ENCODE data around the gene GPATCH1. TPM values are rescaled to one million over a fixed set of nuclear protein-coding genes. Genes with fewer than 3 reads are reported as not detected.

The GPATCH1 gene
- total and polyA plus RNA-seq, 2 of the 8 experiments (the other 6 are each of a cell fraction or from before 2014, with no cell fraction given): 4.3 to 8.2 TPM

DNA sequence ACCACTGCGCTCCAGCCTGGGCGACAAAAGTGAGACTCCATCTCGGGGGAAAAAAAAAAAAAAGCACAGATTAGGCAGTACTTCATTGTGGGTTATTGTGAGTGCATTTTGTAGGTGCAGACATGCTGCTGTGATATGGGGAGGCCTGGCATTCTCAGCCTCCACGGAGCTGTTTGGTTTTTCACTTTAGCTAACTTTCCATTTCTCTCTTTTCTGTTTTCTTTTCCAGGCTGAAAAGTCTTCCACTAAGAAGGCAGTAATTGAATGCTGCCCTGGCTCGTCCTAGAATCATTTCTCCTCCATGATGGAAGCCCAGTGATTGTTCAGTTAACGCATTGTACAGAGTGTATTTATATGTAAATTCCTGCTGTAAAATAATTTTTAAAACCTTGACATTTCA, 48.9 kb downstream of the GPATCH1 start:
- Histone ChIP-seq H3K4me2 (ENCODE audit: insufficient read depth in 1 of 2, low read depth in 2 of 2, low read length in 2 of 2) (no peak overlapping the region), H3K4me1 (replicated peaks in 1 of 4; ENCODE audit: control insufficient read depth in 3 of 4, insufficient read depth in 4 of 4, low read length in 3 of 4) (peaks cover 0 to 3% (median 0%) of the 10 kb centered on the region in 4 experiments; a peak in 1 of 7 replicates), H4K8ac (ENCODE audit: extremely low read depth, insufficient read depth, low read length) (no peak overlapping the region), H2BK20ac (ENCODE audit: low read length) (no peak overlapping the region), H3K36me3 (ENCODE audit: control insufficient read depth in 2 of 4, insufficient read depth in 4 of 4, low read length in 3 of 4) (peaks cover 0 to 5% (median 0%) of the 10 kb centered on the region in 4 experiments; a peak in 3 of 8 replicates), H2BK120ac (replicated peaks; ENCODE audit: low read depth, low read length) (no peak overlapping the region), H3K4me3 (ENCODE audit: extremely low read depth in 1 of 4, insufficient read depth in 2 of 4, low read depth in 3 of 4, low read length in 4 of 4) (no peak overlapping the region), H4K91ac (replicated peaks; ENCODE audit: insufficient read length, low read length) (no peak overlapping the region), H3K27me3 (replicated peaks in 1 of 4; ENCODE audit: control insufficient read depth in 3 of 4, extremely low read depth in 1 of 4, insufficient read depth in 3 of 4, low read length in 3 of 4) (no peaks in the 10 kb centered on the region), H3K79me2 (ENCODE audit: control insufficient read depth in 1 of 2, insufficient read depth in 2 of 2, low read length in 2 of 2) (no peaks in the 10 kb centered on the region), H2BK15ac (ENCODE audit: low read length) (no peak overlapping the region), H4K5ac (ENCODE audit: insufficient read length, low read depth, low read length) (no peak overlapping the region), H3K9me3 (ENCODE audit: insufficient read depth in 2 of 2, low read depth in 1 of 2, low read length in 1 of 2) (no peaks in the 10 kb centered on the region), H2AFZ (ENCODE audit: low read length) (no peak overlapping the region), H3K14ac (ENCODE audit: insufficient read length) (no peak overlapping the region), H3K9ac (replicated peaks in 1 of 4; ENCODE audit: extremely low read depth in 1 of 4, low read depth in 3 of 4, low read length in 3 of 4) (no peak overlapping the region), H3K27ac (ENCODE audit: low read depth, low read length) (no peak overlapping the region), H3K4ac (replicated peaks; ENCODE audit: insufficient read length, low read depth, low read length) (no peak overlapping the region), H2AK5ac (ENCODE audit: low read depth, low read length) (no peak overlapping the region), H3K79me1 (ENCODE audit: low read depth, low read length) (no peaks in the 10 kb centered on the region), H3K56ac (replicated peaks; ENCODE audit: insufficient read length, low read depth, low read length) (no peak overlapping the region), H3K23ac (ENCODE audit: insufficient read length) (no peak overlapping the region), H3K18ac (ENCODE audit: extremely low read depth, low read length) (no peak overlapping the region), H2BK12ac (ENCODE audit: low read depth, low read length) (no peak overlapping the region), H3K23me2 (ENCODE audit: low read depth, low read length) (no peaks in the 10 kb centered on the region), H4K20me1 (replicated peaks in 1 of 2; ENCODE audit: control insufficient read depth in 1 of 2, insufficient read depth in 2 of 2, low read length in 2 of 2) (no peaks in the 10 kb centered on the region), H2BK5ac (ENCODE audit: low read depth, low read length) (no peak overlapping the region)
- ChIA-PET CTCF (ENCODE audit: partially characterized antibody) (interaction anchor here (1.0 kb wide), 1 partner anchor 43 kb away, joined by 4 read pairs; no protein-coding TSS in a partner anchor), POLR2A (ENCODE audit: partially characterized antibody) (interaction anchor here (0.6 kb wide), 1 partner anchor 67 kb away, joined by 4 read pairs; no protein-coding TSS in a partner anchor)
- DNase-seq (ENCODE audit: low read depth in 1 of 2, low spot score in 2 of 2): no peak
- TF ChIP-seq RNF2 (IDR thresholded peaks at IDR 0.05; ENCODE audit: borderline replicate concordance, low read depth, low read length, missing control alignments, poor library complexity, severe bottlenecking): no peak
- no peak for TF ChIP-seq KDM1A (IDR thresholded peaks at IDR 0.05; ENCODE audit: borderline replicate concordance, low read length)
- no peak for TF ChIP-seq TCF12 (IDR thresholded peaks at IDR 0.05; ENCODE audit: low read depth, low read length)
- TF ChIP-seq, protein P1, sequence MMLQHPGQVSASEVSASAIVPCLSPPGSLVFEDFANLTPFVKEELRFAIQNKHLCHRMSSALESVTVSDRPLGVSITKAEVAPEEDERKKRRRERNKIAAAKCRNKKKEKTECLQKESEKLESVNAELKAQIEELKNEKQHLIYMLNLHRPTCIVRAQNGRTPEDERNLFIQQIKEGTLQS (IDR thresholded peaks at IDR 0.05; ENCODE audit: insufficient read depth, low read depth, low read length): no peak
- TF ChIP-seq EP300 (IDR thresholded peaks at IDR 0.05; ENCODE audit: borderline replicate concordance in 1 of 2, low read depth in 2 of 2, low read length in 2 of 2): no peak
- no peak for TF ChIP-seq JUND (IDR thresholded peaks at IDR 0.05; ENCODE audit: low read length)
- TF ChIP-seq CTBP2 (IDR thresholded peaks at IDR 0.05; ENCODE audit: borderline replicate concordance, insufficient read depth, insufficient read length, low read length): no peak
- no peak for TF ChIP-seq ASH2L (IDR thresholded peaks at IDR 0.05; ENCODE audit: low read length)
- TF ChIP-seq SRF (IDR thresholded peaks at IDR 0.05; ENCODE audit: low read depth, low read length): no peak
- TF ChIP-seq SUZ12 (IDR thresholded peaks at IDR 0.05; ENCODE audit: low read length): no peak
- no peak for TF ChIP-seq KDM5A (IDR thresholded peaks at IDR 0.05; ENCODE audit: low read length)
- no peak for TF ChIP-seq HDAC6 (IDR thresholded peaks at IDR 0.05; ENCODE audit: low read depth, low read length)
- TF ChIP-seq CHD2 (IDR thresholded peaks at IDR 0.05; ENCODE audit: low read length): no peak
- no peak for FAIRE-seq
- 91% methylated on average over 3 of the region's 6 CpGs; no CpG with 5 or more reads in 1 of the 2 experiments for WGBS, 2 experiments (ENCODE audit: extremely low coverage in 1 of 2, insufficient coverage in 1 of 2, insufficient read length in 1 of 2, insufficient replicate concordance in 2 of 2, low coverage in 1 of 2, low lambda C conversion rate in 2 of 2, missing lambda C conversion rate in 1 of 2)
